Measurements from ENCODE around the gene KNTC1.

Gene KNTC1

GRCh38 chr12:122503783-122504590, 23.1 kb upstream of the KNTC1 start:
- TF ChIP-seq REST (IDR thresholded peaks at IDR 0.05; ENCODE audit: insufficient replicate concordance, low read depth) (no peak), SPI1 (IDR thresholded peaks at IDR 0.05; ENCODE audit: borderline replicate concordance, low read depth) (no peak), CTCF (IDR thresholded peaks at IDR 0.05; ENCODE audit: insufficient read depth, low read length) (no peak), POLR2AphosphoS5 (IDR thresholded peaks at IDR 0.05; ENCODE audit: low read depth) (no peak; the same call in none of the 2 replicates)
- H3K27me3 ChIP-seq (ENCODE audit: insufficient read depth, poor library complexity, severe bottlenecking): no peaks in the 10 kb centered on the region
- H3K27ac ChIP-seq (replicated peaks): no peak overlapping the region
- no peak for DNase-seq (ENCODE audit: low read depth in 1 of 2, low spot score in 1 of 2)
- H3K4me3 ChIP-seq (replicated peaks; ENCODE audit: insufficient read depth, low read length): no peak overlapping the region

GRCh38 chr12:122505419-122506051, 21.5 kb upstream of the KNTC1 start:
- no peak for DNase-seq (ENCODE audit: low read depth in 1 of 2, low spot score in 1 of 2)
- no peaks in the 10 kb centered on the region for H3K27me3 ChIP-seq (ENCODE audit: insufficient read depth, poor library complexity, severe bottlenecking)
- TF ChIP-seq GABPA (IDR thresholded peaks at IDR 0.05; ENCODE audit: low read depth) (no peak), POLR2AphosphoS5 (IDR thresholded peaks at IDR 0.05; ENCODE audit: low read depth) (no peak), REST (IDR thresholded peaks at IDR 0.05; ENCODE audit: insufficient replicate concordance, low read depth) (no peak), CTCF (IDR thresholded peaks at IDR 0.05; ENCODE audit: insufficient read depth, low read length) (no peak), SPI1 (IDR thresholded peaks at IDR 0.05; ENCODE audit: borderline replicate concordance, low read depth) (no peak)
- H3K27ac ChIP-seq (replicated peaks): no peak overlapping the region
- no peak overlapping the region for H3K4me3 ChIP-seq (replicated peaks; ENCODE audit: insufficient read depth, low read length)

- H3K27ac ChIP-seq (replicated peaks): no peak overlapping the region
- no peak for TF ChIP-seq CTCF (IDR thresholded peaks at IDR 0.05; ENCODE audit: insufficient read depth, low read length)
- TF ChIP-seq REST (IDR thresholded peaks at IDR 0.05; ENCODE audit: insufficient replicate concordance, low read depth): no peak
- TF ChIP-seq POLR2AphosphoS5 (IDR thresholded peaks at IDR 0.05; ENCODE audit: low read depth): no peak
- no peak for TF ChIP-seq GABPA (IDR thresholded peaks at IDR 0.05; ENCODE audit: low read depth)
- no peak for TF ChIP-seq SPI1 (IDR thresholded peaks at IDR 0.05; ENCODE audit: borderline replicate concordance, low read depth)
- H3K27me3 ChIP-seq (ENCODE audit: insufficient read depth, poor library complexity, severe bottlenecking): no peaks in the 10 kb centered on the region
- no peak overlapping the region for H3K4me3 ChIP-seq (replicated peaks; ENCODE audit: insufficient read depth, low read length)
- DNase-seq (ENCODE audit: low read depth in 1 of 2, low spot score in 1 of 2): no peak
These were observed 20.6 kb upstream of the KNTC1 start for GRCh38 chr12:122506393-122506938.

All from HL-60 (cell line).